SK-N-SH treated with all-trans-retinoic acid at 6 μM for 48 hours (cell line): ENCODE data around the gene NAT16.

Experiments
- ARNTL ChIP-seq: fragments of 450-650 bp; formaldehyde crosslinking; IDR thresholded peaks from 2 replicates; pipeline ENCODE4 v1.5.0; 2020; ENCODE audit warnings: low read depth, mild to moderate bottlenecking, moderate library complexity, borderline replicate concordance
- CSDC2 ChIP-seq: fragments of 250-450 bp; sonication (Bioruptor Pico); IDR thresholded peaks from 2 replicates; pipeline ENCODE4 v1.5.0; 2020; ENCODE audit warnings: mild to moderate bottlenecking, moderate library complexity
- ESRRG ChIP-seq: fragments of 250-450 bp; sonication (Bioruptor Pico); IDR thresholded peaks from 2 replicates; pipeline ENCODE4 v1.6.1; 2021; ENCODE audit warnings: mild to moderate bottlenecking
- PPARA ChIP-seq: fragments of 250-450 bp; sonication (Bioruptor Pico); IDR thresholded peaks from 2 replicates; pipeline ENCODE4 v1.5.0; 2020; ENCODE audit warnings: mild to moderate bottlenecking, borderline replicate concordance
- TSHZ2 ChIP-seq: fragments of 250-450 bp; sonication (Bioruptor Pico); IDR thresholded peaks from 2 replicates; pipeline ENCODE4 v1.5.0; 2020; ENCODE audit warnings: mild to moderate bottlenecking, moderate library complexity
- ZC3H10 ChIP-seq: fragments of 250-450 bp; sonication (Bioruptor Pico); IDR thresholded peaks from 2 replicates; pipeline ENCODE4 v1.5.1; 2021; ENCODE audit warnings: mild to moderate bottlenecking, moderate library complexity
- ZFP30 ChIP-seq: fragments of 450-650 bp; formaldehyde crosslinking; IDR thresholded peaks from 2 replicates; pipeline ENCODE4 v1.5.0; 2022; ENCODE audit warnings: mild to moderate bottlenecking, moderate library complexity
- ZNF8 ChIP-seq: fragments of 450-650 bp; formaldehyde crosslinking; IDR thresholded peaks from 2 replicates; pipeline ENCODE4 v1.5.0; 2020; ENCODE audit warnings: mild to moderate bottlenecking, moderate library complexity
- TF ChIP-seq, protein P1 (sequence below): fragments of 250-450 bp; sonication (Bioruptor Pico); IDR thresholded peaks from 2 replicates; pipeline ENCODE4 v1.8.0; 2020; ENCODE audit warnings: mild to moderate bottlenecking, moderate library complexity, borderline replicate concordance

- TF ChIP-seq TSHZ2 (CRISPR knock-in tag) (no peak), ESRRG (CRISPR knock-in tag) (no peak), CSDC2 (CRISPR knock-in tag) (peak; percentile 89), ARNTL (CRISPR knock-in tag) (no peak), ZFP30 (CRISPR knock-in tag) (no peak), PPARA (no peak), ZC3H10 (CRISPR knock-in tag) (no peak), ZNF8 (CRISPR knock-in tag) (no peak)
- TF ChIP-seq, protein P1, sequence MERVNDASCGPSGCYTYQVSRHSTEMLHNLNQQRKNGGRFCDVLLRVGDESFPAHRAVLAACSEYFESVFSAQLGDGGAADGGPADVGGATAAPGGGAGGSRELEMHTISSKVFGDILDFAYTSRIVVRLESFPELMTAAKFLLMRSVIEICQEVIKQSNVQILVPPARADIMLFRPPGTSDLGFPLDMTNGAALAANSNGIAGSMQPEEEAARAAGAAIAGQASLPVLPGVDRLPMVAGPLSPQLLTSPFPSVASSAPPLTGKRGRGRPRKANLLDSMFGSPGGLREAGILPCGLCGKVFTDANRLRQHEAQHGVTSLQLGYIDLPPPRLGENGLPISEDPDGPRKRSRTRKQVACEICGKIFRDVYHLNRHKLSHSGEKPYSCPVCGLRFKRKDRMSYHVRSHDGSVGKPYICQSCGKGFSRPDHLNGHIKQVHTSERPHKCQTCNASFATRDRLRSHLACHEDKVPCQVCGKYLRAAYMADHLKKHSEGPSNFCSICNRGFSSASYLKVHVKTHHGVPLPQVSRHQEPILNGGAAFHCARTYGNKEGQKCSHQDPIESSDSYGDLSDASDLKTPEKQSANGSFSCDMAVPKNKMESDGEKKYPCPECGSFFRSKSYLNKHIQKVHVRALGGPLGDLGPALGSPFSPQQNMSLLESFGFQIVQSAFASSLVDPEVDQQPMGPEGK (CRISPR knock-in tag) = no peak
These were observed 15.8 kb downstream of the NAT16 start for GRCh38 chr7:101164071-101164840.
